Germinal center (tissue), 1 donor: ENCODE data around the gene CCDC40.
"Not testable (repeated sequence)": the region's sequence is repeated elsewhere in the genome, so short reads cannot be mapped to it uniquely, and the experiment has no call there.

ENCODE experiments used
- DNase-seq: peaks from one replicate; pipeline ENCODE4 v3.0.0; 2012; ENCODE audit warnings: mixed read lengths, low spot score

Gene CCDC40

DNA sequence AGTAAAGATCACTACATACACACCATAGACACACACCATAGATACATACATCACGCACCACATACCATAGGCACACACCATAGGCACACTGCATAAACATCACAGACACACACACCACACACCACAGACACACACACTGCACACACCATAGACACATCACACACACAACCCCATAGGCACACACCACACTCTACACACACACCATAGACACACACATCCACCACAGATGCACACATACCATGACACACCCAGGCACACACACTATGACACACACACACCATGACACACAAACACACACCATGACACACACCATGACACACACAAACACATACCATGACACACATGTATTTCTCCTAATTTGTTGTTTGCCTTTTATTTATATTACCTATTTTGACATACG, 14.8 kb upstream of the CCDC40 start:
- DNase-seq: no peak

DNA sequence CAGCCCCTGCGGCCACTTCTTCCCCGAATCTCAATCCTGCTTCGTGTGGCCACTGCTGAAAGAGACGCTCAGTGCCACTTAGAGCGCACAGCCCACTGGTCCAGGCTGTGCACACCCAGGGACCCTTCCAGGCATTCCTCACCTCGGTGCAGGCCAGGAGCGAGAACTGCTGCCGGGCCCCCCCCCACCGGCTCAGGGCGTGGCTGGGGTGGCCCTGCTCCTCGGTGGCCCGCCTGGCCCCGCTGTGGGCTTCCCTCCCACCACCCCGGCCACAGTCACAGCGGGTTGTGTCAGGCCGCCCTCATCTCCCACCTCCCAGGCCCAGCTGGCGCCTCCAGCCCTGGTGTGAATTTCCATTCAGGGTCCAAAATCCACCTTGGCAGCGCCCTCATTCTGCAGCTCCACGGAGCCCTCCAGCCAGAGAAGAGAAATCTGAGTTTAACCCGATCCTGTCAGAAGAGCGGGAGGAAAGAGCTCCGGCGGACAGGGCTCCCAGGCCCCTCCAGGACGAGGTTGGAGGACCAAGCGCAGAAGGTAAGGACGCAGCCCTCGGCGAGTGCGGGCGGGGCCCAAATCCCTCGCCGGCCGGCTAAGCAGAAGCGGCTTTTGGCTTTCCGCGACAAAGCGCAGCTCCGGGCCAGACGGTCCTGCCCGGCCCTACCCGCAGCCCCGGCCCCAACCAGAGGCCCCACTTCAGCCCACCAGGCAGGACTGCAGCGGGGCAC, 12.8 kb upstream of the CCDC40 start:
- DNase-seq: no peak

- DNase-seq: no peak
These were observed 12.1 kb upstream of the CCDC40 start for GRCh38 chr17:80024206-80024972.

GRCh38 chr17:80025140-80025539, 11.3 kb upstream of the CCDC40 start:
- no peak for DNase-seq

GRCh38 chr17:80025796-80026195, 10.6 kb upstream of the CCDC40 start:
- no peak for DNase-seq

- no peak for DNase-seq
These were observed 9.9 kb upstream of the CCDC40 start for GRCh38 chr17:80026359-80027042.

- DNase-seq: no peak
These were observed 9.4 kb upstream of the CCDC40 start for GRCh38 chr17:80027043-80027435.

GRCh38 chr17:80028030-80028429, 8.4 kb upstream of the CCDC40 start:
- DNase-seq: no peak

GRCh38 chr17:80029258-80029974, 7.0 kb upstream of the CCDC40 start:
- no peak for DNase-seq

DNA sequence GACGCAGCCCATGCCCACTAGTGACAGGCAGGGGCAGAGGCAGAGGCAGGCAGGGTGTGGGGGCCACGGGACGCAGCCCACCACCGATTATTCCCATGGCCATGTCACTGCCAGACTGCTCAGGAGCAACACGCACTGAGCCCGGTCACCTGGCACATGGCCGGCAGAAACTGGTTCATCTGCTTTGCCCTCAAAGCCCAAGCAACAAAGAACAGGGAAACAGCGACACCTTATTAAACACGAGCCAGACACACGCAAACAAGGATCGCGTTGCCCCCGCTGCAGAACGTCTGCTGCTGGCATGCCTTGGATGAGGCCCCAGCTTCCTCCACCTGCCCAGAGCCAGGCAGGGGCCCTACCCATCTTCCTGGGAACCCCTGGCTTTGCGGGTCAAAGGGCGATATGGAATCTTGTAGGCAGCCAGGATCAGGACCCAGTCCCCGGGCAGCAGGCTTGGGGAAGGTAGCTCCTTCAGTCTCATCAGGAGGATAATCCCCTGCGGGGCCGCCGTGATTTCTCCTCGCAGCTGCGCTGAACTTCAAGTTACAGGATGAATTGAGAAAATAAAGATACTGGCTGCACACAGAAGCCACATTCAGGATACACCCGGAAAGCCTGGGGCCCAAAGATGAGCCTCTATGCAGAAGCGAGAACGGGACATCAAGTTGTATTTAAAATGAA, 5.6 kb upstream of the CCDC40 start:
- no peak for DNase-seq

- DNase-seq: no peak
These were observed 4.6 kb upstream of the CCDC40 start for GRCh38 chr17:80031691-80032430.

- DNase-seq: no peak
These were observed 3.7 kb upstream of the CCDC40 start for GRCh38 chr17:80032614-80033171.

DNA sequence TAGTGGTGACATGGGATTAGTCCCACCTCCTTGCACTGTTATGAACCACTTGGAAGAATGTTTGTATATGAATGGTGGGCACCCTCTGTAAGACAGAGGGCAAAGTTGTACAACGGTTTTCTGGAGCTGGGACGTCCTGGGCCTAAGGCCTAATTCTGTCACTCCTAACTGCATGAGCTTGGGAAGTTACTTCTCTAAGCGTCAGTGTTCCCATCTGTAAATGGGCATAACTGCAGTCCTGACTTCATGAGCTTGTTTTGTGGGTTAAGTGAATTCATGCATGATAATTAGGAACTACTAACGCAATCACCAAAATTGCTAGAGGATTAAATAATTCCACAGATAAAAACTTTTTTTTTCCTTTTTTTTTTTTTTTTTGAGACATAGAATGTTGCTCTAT, 2.6 kb upstream of the CCDC40 start:
- DNase-seq: no peak

- peak; percentile 54 for DNase-seq
These were observed 1.4 kb upstream of the CCDC40 start for GRCh38 chr17:80034791-80035686.

GRCh38 chr17:80035687-80035936, 830 bp upstream of the CCDC40 start, which contains the start of gene TBC1D16:
Gene TBC1D16 (minus strand): TSS chr17:80035872. CDS start chr17:80013547, 22,325 bp downstream.
- peak; percentile 89 for DNase-seq

GRCh38 chr17:80036715-80037477, 454 bp downstream of the CCDC40 start:
- peak; percentile 14 for DNase-seq

- DNase-seq: no peak
These were observed 7.5 kb downstream of the CCDC40 start for GRCh38 chr17:80043963-80044362.

DNA sequence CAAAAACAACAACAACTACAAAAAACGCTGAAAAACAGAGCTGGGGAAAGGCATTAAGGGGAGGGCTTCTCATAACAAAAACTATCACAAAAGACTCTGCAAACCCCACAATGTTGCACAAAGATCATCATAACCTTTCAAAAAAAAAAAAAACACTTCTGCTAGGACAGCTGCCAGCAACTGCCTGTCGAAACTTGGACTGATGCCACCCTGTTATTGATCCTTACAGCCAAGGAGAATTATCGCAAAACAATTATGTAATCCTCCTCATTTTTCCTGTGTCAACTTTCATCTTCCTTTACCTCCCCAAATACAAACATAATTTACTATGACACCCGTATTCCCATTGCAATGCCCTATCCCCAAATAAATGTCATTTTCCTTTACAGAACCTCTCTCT, 9.3 kb downstream of the CCDC40 start:
- no peak for DNase-seq

GRCh38 chr17:80046709-80047108, 10.3 kb downstream of the CCDC40 start:
- DNase-seq: not testable (repeated sequence)
